NCI-H345 treated with DMSO at 0.1 percent for 48 hours (cell line): ENCODE results near the gene VIL1.

Source experiments
- DNase-seq: peaks from one replicate; lab custom pipeline; 2025; ENCODE audit not compliant: unreplicated experiment; lab: John Stamatoyannopoulos, UW

VIL1 gene

GRCh38 chr2:218394298-218395089 is 24.4 kb upstream of the VIL1 start:
- no peak for DNase-seq

GRCh38 chr2:218395090-218395444 is 23.9 kb upstream of the VIL1 start:
- no peak for DNase-seq

GRCh38 chr2:218395456-218395825 is 23.5 kb upstream of the VIL1 start:
- DNase-seq, result no peak

GRCh38 chr2:218395826-218396687 is 22.9 kb upstream of the VIL1 start:
- peak; percentile 84 for DNase-seq

- peak; percentile 92 for DNase-seq
Measured at GRCh38 chr2:218396688-218397462, 22.0 kb upstream of the VIL1 start.

GRCh38 chr2:218397463-218397819 is 21.5 kb upstream of the VIL1 start:
- DNase-seq, result no peak

- DNase-seq, result peak; percentile 28
Measured at GRCh38 chr2:218397820-218398436, 21.0 kb upstream of the VIL1 start.

- no peak for DNase-seq
Measured at GRCh38 chr2:218398437-218399390, 20.2 kb upstream of the VIL1 start.

GRCh38 chr2:218399391-218400166 is 19.3 kb upstream of the VIL1 start, which contains the start of gene CTDSP1:
TSS of gene CTDSP1 (plus strand) at chr2:218399868. CDS start at chr2:218400091, 223 bp downstream.
- peak; percentile 37 for DNase-seq

- DNase-seq, result no peak
Measured at GRCh38 chr2:218400167-218400929, 18.6 kb upstream of the VIL1 start.

GRCh38 chr2:218400930-218401881 is 17.7 kb upstream of the VIL1 start:
- DNase-seq, result no peak

GRCh38 chr2:218401890-218402289 is 17.0 kb upstream of the VIL1 start:
- DNase-seq, result no peak

GRCh38 chr2:218402491-218402901 is 16.4 kb upstream of the VIL1 start:
- DNase-seq, result no peak

GRCh38 chr2:218402911-218403411 is 16.0 kb upstream of the VIL1 start:
- DNase-seq, result no peak

GRCh38 chr2:218403810-218404209 is 15.1 kb upstream of the VIL1 start:
- DNase-seq, result no peak

- DNase-seq, result no peak
Measured at GRCh38 chr2:218404351-218405085, 14.4 kb upstream of the VIL1 start.
